Fibroblast of pulmonary artery (primary cell): ENCODE results near the gene FAM185A.
"Not testable (repeated sequence)": the region's sequence is repeated elsewhere in the genome, so short reads cannot be mapped to it uniquely, and the experiment has no call there.

Source experiments
- DNase-seq: peaks from one replicate; pipeline ENCODE4 v3.0.0-alpha.2; 2010; ENCODE audit warnings: low read depth
- H3K4me3 ChIP-seq: replicated peaks from 2 replicates; pipeline ENCODE4 v1.5.1; 2011; ENCODE audit warnings: low read depth, mild to moderate bottlenecking, control low read depth, low read length, moderate library complexity
- CTCF ChIP-seq: IDR thresholded peaks from 2 replicates; pipeline ENCODE4 v1.5.1; 2011; ENCODE audit warnings: mild to moderate bottlenecking, control low read depth, low read length, inconsistent platforms; ENCODE audit errors: missing control alignments

The FAM185A gene

GRCh38 chr7:102833343-102833742 lies 84.5 kb downstream of the FAM185A start:
- H3K4me3 ChIP-seq, result no peak overlapping the region
- no peak for DNase-seq
- TF ChIP-seq CTCF, result no peak

- DNase-seq, result no peak
- H3K4me3 ChIP-seq, result no peak overlapping the region
- TF ChIP-seq CTCF, result no peak
Measured at GRCh38 chr7:102834466-102834865, 85.7 kb downstream of the FAM185A start.

- TF ChIP-seq CTCF, result no peak
- DNase-seq, result peak; percentile 70
- no peak overlapping the region for H3K4me3 ChIP-seq
Measured at GRCh38 chr7:102834999-102835398, 86.2 kb downstream of the FAM185A start.

- DNase-seq, result peak; percentile 92
- no peak for TF ChIP-seq CTCF
- no peak overlapping the region for H3K4me3 ChIP-seq
Measured at GRCh38 chr7:102836191-102836919, 87.6 kb downstream of the FAM185A start.

GRCh38 chr7:102836977-102837376 lies 88.2 kb downstream of the FAM185A start:
- no peak for DNase-seq
- TF ChIP-seq CTCF, result no peak
- no peak overlapping the region for H3K4me3 ChIP-seq

- no peak for DNase-seq
- no peak overlapping the region for H3K4me3 ChIP-seq
- TF ChIP-seq CTCF, result no peak
Measured at GRCh38 chr7:102837802-102838201, 89.0 kb downstream of the FAM185A start.

- not testable (repeated sequence) for DNase-seq, H3K4me3 ChIP-seq
Measured at GRCh38 chr7:102838572-102839101, 89.8 kb downstream of the FAM185A start.
